Pancreas (tissue), 10 donors: Measurements from ENCODE around the gene DCAF4. TPM values are rescaled to one million over a fixed set of nuclear protein-coding genes. Genes with fewer than 3 reads are reported as not detected.
"Not testable (repeated sequence)": the region's sequence is repeated elsewhere in the genome, so short reads cannot be mapped to it uniquely, and the experiment has no call there.

Experiments used
- ATAC-seq, 4 donors: fragments of 200-7000 bp; cut with Tn5 transposase; one replicate each; pipeline versions ENCODE4 v1.8.0 to v1.9.1; 2020; ENCODE audit warnings: mild to moderate bottlenecking in 4 of 4, moderate library complexity in 4 of 4
- DNase-seq, 6 donors: peaks; one replicate each; pipeline ENCODE4 v3.0.0-alpha.2; 2020
- FAIRE-seq: peaks from 2 replicates; lab custom pipeline; 2012; peaks lifted over from hg19 to GRCh38; lab: Jason Lieb, UNC
- H3K27ac ChIP-seq, 4 donors: fragments of 200-600 bp; sonication (generic); 1 replicate in 3 of 4; 2 replicates in 1 of 4; pipeline versions ENCODE4 v1.5.0 to v1.8.0; 2020
- H3K27me3 ChIP-seq, 4 donors: fragments of 200-600 bp; one replicate each; pipeline ENCODE4 v1.8.0; 2021
- H3K36me3 ChIP-seq, 3 donors: fragments of 200-600 bp; sonication (generic) in 1 of 3; one replicate each; pipeline versions ENCODE4 v1.5.0 to v1.8.0; 2020 to 2021
- H3K4me1 ChIP-seq, 3 donors: fragments of 200-600 bp; one replicate each; pipeline ENCODE4 v1.8.0; 2021
- H3K4me3 ChIP-seq, 4 donors: fragments of 200-600 bp; sonication (generic) in 2 of 4; one replicate each; pipeline versions ENCODE4 v1.5.0 to v1.8.0; 2020 to 2021
- H3K9me3 ChIP-seq, 4 donors: fragments of 200-600 bp; one replicate each; pipeline ENCODE4 v1.8.0; 2021
- WGBS, 2 donors: extraction: QIAGEN DNeasy Blood & Tissue Kit; methylation state at CpG; one replicate each; pipeline ENCODE4 v1.1.7; 2013; 5-methylcytosine and 5-hydroxymethylcytosine counted together
- intact Hi-C, 3 donors: fragments of 100-400 bp; cut with DNase I; formaldehyde crosslinking; loops; one replicate each; pipeline versions ENCODE4 v1.11.1 to v1.14.2; 2022
- polyA plus RNA-seq, 2 donors: library from polyadenylated mRNA; stranded (reverse); fragments of 200-250 nt; gene quantifications; one replicate each; pipeline ENCODE4 v1.2.3, GENCODE V29; 2013
- total RNA-seq, 6 donors: library from RNA; stranded (reverse); fragmentation: NEBNext Ultra II Directional in 4 of 6; extraction: Animal tissue kit (Norgen Biotek cat#: 25700) in 4 of 6; gene quantifications; one replicate each; pipeline versions ENCODE4 v1.2.1 to v1.2.4, GENCODE V29; 2021 to 2023
- TF ChIP-seq, protein P1 (sequence below), 4 donors: fragments of 200-600 bp; sonication (generic) in 3 of 4; IDR thresholded peaks; one replicate each; pipeline versions ENCODE4 v1.5.0 to v1.8.0; 2021; ENCODE audit warnings: antibody characterized with exemption in 4 of 4
- donor health status: healthy with polysubstance abuse.
- donor health status: DM: no; HTN: no; CAD: no; lungs with moderate emphysema.
- donor health status: DM: no; HTN: no; CAD: no.
- donor health status: control.
- donor health status: control.
- donor health status: Bipolar disorder and iron deficiency.
- donor health status: DM: yes; HTN: yes; CAD: no.
- donor health status: DM: no; HTN: no; CAD: no.
- donor health status: DM: no; HTN: no; CAD: no.
- donor health status: DM: yes; HTN: yes; CAD: no.

Gene DCAF4
- total and polyA plus RNA-seq, 8 donors, result 7.8 to 14.5 (median 11.2) TPM

DNA sequence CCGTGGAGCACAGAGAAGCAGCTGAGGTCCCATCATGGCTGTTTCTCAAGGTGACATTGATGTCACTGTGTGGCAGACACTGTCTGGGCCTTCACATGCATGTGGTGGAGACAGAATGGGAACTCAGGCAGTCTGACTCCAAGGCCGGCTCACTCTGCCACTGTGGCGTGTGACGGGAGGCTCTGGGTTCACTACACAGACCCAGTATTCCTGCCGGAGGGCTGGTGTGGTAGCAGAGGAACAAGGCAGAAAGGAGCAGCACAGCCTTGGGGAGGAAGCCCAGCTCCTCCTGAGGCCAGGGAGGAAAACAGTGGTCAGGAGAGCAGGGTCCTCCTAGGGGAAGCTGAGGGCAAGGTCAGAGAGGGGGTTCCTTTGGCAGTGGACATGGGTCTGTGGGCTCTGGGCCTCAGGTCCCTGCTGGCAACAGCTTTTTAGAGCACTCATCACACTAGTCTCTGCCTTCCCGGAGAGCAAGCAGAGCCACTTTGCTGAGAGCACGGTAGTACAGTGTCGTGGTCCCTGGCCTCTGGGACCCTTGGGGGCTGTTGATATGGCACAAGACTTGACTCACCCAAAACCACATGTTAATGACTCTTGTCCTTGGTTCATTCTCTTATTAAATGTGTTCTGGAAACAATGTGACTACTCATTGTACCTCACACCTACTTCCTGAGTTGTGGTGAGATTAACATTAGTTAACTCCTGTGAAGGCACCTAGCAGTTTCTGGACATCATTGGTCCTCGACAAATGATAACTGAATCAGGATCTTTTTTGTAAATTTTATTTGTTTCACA, 21.3 kb downstream of the DCAF4 start:
- WGBS, 2 donors, result 87 to 90% methylated on average over 9 of the region's 9 CpGs
- H3K36me3 ChIP-seq, result peaks cover 0 to 26% (median 0%) of the 10 kb centered on the region in 3 donors
- no peak overlapping the region for H3K27ac ChIP-seq
- TF ChIP-seq, protein P1, sequence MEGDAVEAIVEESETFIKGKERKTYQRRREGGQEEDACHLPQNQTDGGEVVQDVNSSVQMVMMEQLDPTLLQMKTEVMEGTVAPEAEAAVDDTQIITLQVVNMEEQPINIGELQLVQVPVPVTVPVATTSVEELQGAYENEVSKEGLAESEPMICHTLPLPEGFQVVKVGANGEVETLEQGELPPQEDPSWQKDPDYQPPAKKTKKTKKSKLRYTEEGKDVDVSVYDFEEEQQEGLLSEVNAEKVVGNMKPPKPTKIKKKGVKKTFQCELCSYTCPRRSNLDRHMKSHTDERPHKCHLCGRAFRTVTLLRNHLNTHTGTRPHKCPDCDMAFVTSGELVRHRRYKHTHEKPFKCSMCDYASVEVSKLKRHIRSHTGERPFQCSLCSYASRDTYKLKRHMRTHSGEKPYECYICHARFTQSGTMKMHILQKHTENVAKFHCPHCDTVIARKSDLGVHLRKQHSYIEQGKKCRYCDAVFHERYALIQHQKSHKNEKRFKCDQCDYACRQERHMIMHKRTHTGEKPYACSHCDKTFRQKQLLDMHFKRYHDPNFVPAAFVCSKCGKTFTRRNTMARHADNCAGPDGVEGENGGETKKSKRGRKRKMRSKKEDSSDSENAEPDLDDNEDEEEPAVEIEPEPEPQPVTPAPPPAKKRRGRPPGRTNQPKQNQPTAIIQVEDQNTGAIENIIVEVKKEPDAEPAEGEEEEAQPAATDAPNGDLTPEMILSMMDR (IDR thresholded peaks at IDR 0.05), result no peak
- DNase-seq, result no peak
- no peaks in the 10 kb centered on the region for H3K9me3 ChIP-seq
- no peak overlapping the region for H3K4me3 ChIP-seq
- H3K27me3 ChIP-seq, result no peaks in the 10 kb centered on the region
- no peak for ATAC-seq
- FAIRE-seq, result no peak
- no peaks in the 10 kb centered on the region for H3K4me1 ChIP-seq
- intact Hi-C loops, result no loop called here

DNA sequence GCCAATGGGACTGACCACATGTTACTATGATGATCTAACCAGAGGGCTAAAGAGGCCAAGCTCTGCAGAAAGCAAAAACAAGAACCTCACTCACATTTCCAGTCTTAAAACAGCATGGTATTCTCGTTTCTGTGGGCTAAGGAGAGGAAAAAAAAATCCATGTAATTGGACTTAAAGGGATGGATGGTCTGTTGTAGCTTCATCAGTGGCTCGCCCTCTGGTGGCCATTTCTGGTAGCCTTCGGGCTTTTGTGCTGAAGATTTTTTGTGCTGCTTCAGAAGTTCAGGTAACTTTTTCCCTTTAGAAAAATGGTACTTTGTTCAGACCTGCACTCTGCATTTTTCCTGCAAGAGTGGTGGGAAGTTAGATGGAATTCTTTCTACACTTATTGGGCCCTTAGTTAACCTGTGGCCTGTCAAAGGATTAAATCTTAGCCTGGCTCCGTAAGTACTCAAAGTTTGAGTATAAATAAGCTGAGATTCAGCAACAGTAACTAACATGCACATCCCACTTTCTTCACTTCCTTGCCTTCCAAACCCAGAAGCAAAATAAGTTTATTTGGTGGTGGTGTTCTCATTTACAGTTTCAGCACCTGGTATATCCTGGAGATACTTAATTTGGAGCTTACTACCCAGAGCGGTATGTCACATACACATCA, 22.3 kb downstream of the DCAF4 start:
- H3K9me3 ChIP-seq, result no peaks in the 10 kb centered on the region
- DNase-seq, result peak in 3 of 6 donors; percentile 63 to 86 (median 64)
- FAIRE-seq, result no peak
- TF ChIP-seq, protein P1 (IDR thresholded peaks at IDR 0.05), result peak; percentile 61 to 85 (median 76)
- H3K36me3 ChIP-seq, result peaks cover 0 to 15% (median 0%) of the 10 kb centered on the region in 3 donors
- intact Hi-C loops, result no loop called here
- ATAC-seq, result peak; percentile 69 to 81 (median 78)
- no peak overlapping the region for H3K27ac ChIP-seq
- H3K4me1 ChIP-seq, result no peaks in the 10 kb centered on the region
- H3K27me3 ChIP-seq, result no peaks in the 10 kb centered on the region
- 39 to 45% methylated on average over 5 of the region's 5 CpGs for WGBS, 2 donors
- no peak overlapping the region for H3K4me3 ChIP-seq

DNA sequence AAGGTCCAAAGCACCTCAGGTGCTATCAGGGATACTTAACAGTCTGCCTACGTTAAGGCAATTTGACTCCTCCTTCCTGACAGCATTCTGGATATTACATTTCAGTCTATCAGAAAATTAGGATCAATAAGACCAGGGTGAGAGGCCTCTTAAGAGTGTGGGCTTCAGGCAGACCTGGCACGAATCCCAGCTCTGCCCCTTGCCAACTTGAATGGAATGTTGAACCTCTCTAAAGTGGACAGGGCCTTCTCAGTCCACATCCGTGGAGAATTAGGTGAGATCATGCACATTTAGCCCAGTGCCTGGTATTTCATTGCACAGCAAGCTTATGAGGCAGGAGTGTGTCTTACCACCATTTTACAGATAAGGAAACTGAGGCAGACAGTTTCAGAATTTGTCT, 25.9 kb downstream of the DCAF4 start:
- Histone ChIP-seq H3K4me1 (no peaks in the 10 kb centered on the region), H3K9me3 (no peaks in the 10 kb centered on the region), H3K4me3 (no peak overlapping the region), H3K27me3 (no peaks in the 10 kb centered on the region), H3K27ac (no peak overlapping the region), H3K36me3 (peaks cover 0 to 20% (median 10%) of the 10 kb centered on the region in 3 donors)
- intact Hi-C loops, result no loop called here
- no peak for FAIRE-seq
- 71 to 72% methylated on average over 3 of the region's 3 CpGs for WGBS, 2 donors
- no peak for DNase-seq
- no peak for ATAC-seq
- TF ChIP-seq, protein P1 (IDR thresholded peaks at IDR 0.05), result no peak

DNA sequence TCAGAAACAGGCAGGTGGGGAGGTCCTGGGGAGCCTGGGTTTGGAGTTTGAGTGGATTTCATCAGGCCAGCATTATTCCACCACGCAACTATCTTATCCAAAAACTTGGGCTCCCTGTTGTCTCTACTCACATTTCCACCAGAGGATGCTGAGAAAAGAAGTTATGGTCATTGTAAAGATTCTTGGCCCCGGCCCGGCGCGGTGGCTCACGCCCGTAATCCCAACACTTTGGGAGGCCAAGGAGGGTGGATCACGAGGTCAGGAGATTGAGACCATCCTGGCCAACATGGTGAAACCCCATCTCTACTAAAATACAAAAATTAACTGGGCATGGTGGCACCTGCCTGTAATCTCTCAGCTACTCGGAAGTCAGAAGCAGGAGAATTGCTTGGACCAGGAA, 30.5 kb downstream of the DCAF4 start:
- H3K27me3 ChIP-seq, H3K9me3 ChIP-seq, H3K4me1 ChIP-seq, intact Hi-C loops, DNase-seq, H3K4me3 ChIP-seq, FAIRE-seq, ATAC-seq, H3K27ac ChIP-seq: not testable (repeated sequence)
- peaks cover 0 to 36% (median 10%) of the 10 kb centered on the region in 3 donors for H3K36me3 ChIP-seq
- WGBS, 2 donors, result 96 to 100% methylated on average over 9 of the region's 9 CpGs

DNA sequence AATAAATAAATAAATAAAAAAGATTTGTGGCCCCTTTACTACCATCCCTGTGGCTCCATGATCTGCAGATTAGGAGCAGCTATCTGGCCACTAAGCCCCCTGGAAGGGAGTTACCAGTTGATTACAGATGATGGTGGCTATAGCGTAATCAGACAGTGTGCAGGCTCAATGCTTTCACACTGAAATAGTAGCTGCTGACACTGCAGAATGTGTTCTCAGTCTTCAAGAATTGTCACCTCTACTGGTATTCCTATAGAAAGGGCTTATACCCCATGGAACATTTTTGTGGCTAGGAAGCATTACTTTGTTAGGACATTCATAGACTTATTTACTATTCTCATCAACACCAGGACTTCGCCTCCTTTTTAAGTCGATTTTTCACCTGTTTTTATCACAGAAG, 30.9 kb downstream of the DCAF4 start:
- no peaks in the 10 kb centered on the region for H3K9me3 ChIP-seq
- DNase-seq, result no peak

More for the DNA sequence above, 30.9 kb downstream of the DCAF4 start:
- no peaks in the 10 kb centered on the region for H3K27me3 ChIP-seq
- WGBS, 2 donors, result 81 to 83% methylated on average over 3 of the region's 3 CpGs
- intact Hi-C loops, result no loop called here
- FAIRE-seq, result no peak
- no peak for ATAC-seq
- no peak overlapping the region for H3K4me3 ChIP-seq
- H3K27ac ChIP-seq, result no peak overlapping the region
- no peaks in the 10 kb centered on the region for H3K4me1 ChIP-seq
- H3K36me3 ChIP-seq, result peaks cover 0 to 32% (median 10%) of the 10 kb centered on the region in 3 donors
- TF ChIP-seq, protein P1 (IDR thresholded peaks at IDR 0.05), result no peak
